Thyroid gland (tissue), 4 donors: ENCODE results near the gene PODNL1.

Source experiments
- POLR2A ChIP-seq, 2 donors: fragments of 450-650 bp; IDR thresholded peaks; one replicate each; pipeline ENCODE4 v1.6.1; 2017; ENCODE audit warnings: antibody characterized with exemption in 2 of 2, mild to moderate bottlenecking in 2 of 2, moderate library complexity in 1 of 2
- TF ChIP-seq, protein P1 (sequence below), 6 experiments: fragments of 200-600 bp in 3 of 6; fragments of 450-650 bp in 3 of 6; sonication (generic) in 3 of 6; IDR thresholded peaks; one replicate each; pipeline ENCODE4 v1.5.1; 2016 to 2019; ENCODE audit warnings: antibody characterized with exemption in 6 of 6, mild to moderate bottlenecking in 2 of 6, inconsistent platforms in 1 of 6, moderate library complexity in 1 of 6

DNA sequence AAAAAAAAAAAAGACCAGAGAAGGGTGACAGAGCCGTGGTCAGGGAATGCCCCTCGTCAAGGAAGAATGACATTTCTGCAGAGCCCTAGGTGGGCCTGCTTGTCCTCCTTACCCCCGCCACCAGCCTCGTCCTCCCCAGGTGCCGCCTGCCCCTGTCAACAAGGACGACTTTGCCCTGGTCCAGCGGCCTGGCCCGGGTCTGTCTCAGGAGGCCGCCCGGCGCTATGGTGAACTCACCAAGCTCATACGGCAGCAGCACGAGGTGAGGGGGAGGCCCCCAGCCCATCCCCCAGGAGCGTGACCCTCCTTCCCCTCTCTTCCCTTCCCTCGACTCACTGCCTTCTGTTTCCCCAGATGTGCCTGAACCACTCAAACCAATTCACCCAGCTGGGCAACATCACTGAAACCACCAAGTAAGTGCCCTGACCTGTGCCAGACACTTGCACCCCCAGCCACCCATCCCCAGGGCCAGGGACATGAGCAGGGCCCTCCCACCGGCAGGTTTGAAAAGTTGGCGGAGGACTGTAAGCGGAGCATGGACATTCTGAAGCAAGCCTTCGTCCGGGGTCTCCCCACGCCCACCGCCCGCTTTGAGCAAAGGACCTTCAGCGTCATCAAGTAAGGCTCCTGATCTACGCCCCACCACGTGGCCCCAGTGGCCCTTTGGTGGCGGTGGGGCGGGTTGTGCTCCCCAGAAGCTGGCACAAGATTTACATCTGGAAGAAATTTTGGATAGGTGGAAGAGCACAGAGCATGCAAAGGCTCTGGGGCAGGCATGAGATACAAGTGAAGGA lies 14.8 kb downstream of the PODNL1 start:
- TF ChIP-seq, protein P1, sequence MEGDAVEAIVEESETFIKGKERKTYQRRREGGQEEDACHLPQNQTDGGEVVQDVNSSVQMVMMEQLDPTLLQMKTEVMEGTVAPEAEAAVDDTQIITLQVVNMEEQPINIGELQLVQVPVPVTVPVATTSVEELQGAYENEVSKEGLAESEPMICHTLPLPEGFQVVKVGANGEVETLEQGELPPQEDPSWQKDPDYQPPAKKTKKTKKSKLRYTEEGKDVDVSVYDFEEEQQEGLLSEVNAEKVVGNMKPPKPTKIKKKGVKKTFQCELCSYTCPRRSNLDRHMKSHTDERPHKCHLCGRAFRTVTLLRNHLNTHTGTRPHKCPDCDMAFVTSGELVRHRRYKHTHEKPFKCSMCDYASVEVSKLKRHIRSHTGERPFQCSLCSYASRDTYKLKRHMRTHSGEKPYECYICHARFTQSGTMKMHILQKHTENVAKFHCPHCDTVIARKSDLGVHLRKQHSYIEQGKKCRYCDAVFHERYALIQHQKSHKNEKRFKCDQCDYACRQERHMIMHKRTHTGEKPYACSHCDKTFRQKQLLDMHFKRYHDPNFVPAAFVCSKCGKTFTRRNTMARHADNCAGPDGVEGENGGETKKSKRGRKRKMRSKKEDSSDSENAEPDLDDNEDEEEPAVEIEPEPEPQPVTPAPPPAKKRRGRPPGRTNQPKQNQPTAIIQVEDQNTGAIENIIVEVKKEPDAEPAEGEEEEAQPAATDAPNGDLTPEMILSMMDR (IDR thresholded peaks at IDR 0.05) = no peak
- TF ChIP-seq POLR2A (IDR thresholded peaks at IDR 0.05) = no peak
